Measurements from ENCODE around the gene EFCAB8. TPM values are rescaled to one million over a fixed set of nuclear protein-coding genes. Genes with fewer than 3 reads are reported as not detected.

The EFCAB8 gene
- total RNA-seq, 1 donor from 2014 or later, result not detected

- Histone ChIP-seq H3K4me3 (no peak overlapping the region), H3K4me1 (peaks cover 11% of the 10 kb centered on the region), H3K27me3 (no peaks in the 10 kb centered on the region), H3K9me3 (no peaks in the 10 kb centered on the region), H3K27ac (no peak overlapping the region), H3K36me3 (peaks cover 0 to 38% of the 10 kb centered on the region in 2 donors)
- TF ChIP-seq POLR2A (IDR thresholded peaks at IDR 0.05) (no peak), CTCF (IDR thresholded peaks at IDR 0.05) (no peak), POLR2AphosphoS5 (IDR thresholded peaks at IDR 0.05; ENCODE audit: insufficient read depth in 1 of 2, low read depth in 1 of 2) (no peak)
- intact Hi-C loops (cut with DNase I), result no loop called here
- no peak for DNase-seq (ENCODE audit: extremely low spot score in 2 of 2)
Measured at GRCh38 chr20:32834972-32835371, 23.8 kb upstream of the EFCAB8 start.

GRCh38 chr20:32837157-32837556 is 21.6 kb upstream of the EFCAB8 start:
- Histone ChIP-seq H3K27me3 (no peaks in the 10 kb centered on the region), H3K4me1 (peaks cover 4% of the 10 kb centered on the region), H3K36me3 (peaks cover 0 to 51% of the 10 kb centered on the region in 2 donors), H3K27ac (no peak overlapping the region), H3K9me3 (no peaks in the 10 kb centered on the region), H3K4me3 (no peak overlapping the region)
- intact Hi-C loops (cut with DNase I), result no loop called here
- TF ChIP-seq CTCF (IDR thresholded peaks at IDR 0.05) (no peak), POLR2A (IDR thresholded peaks at IDR 0.05) (no peak), POLR2AphosphoS5 (IDR thresholded peaks at IDR 0.05; ENCODE audit: insufficient read depth in 1 of 2, low read depth in 1 of 2) (no peak)
- DNase-seq (ENCODE audit: extremely low spot score in 2 of 2), result no peak

- no peak for TF ChIP-seq POLR2A (IDR thresholded peaks at IDR 0.05)
- TF ChIP-seq CTCF (IDR thresholded peaks at IDR 0.05), result no peak
- TF ChIP-seq POLR2AphosphoS5 (IDR thresholded peaks at IDR 0.05; ENCODE audit: insufficient read depth in 1 of 2, low read depth in 1 of 2), result no peak
- no peak overlapping the region for H3K4me3 ChIP-seq
- H3K27ac ChIP-seq, result no peak overlapping the region
- H3K36me3 ChIP-seq, result peaks cover 0 to 66% of the 10 kb centered on the region in 2 donors
- H3K27me3 ChIP-seq, result no peaks in the 10 kb centered on the region
- intact Hi-C loops (cut with DNase I), result no loop called here
- no peak for DNase-seq (ENCODE audit: extremely low spot score in 2 of 2)
- H3K9me3 ChIP-seq, result no peaks in the 10 kb centered on the region
- H3K4me1 ChIP-seq, result no peaks in the 10 kb centered on the region
Measured at GRCh38 chr20:32839227-32839981, 19.3 kb upstream of the EFCAB8 start.

GRCh38 chr20:32839982-32840285 is 18.8 kb upstream of the EFCAB8 start:
- intact Hi-C loops (cut with DNase I), result no loop called here
- TF ChIP-seq POLR2A (IDR thresholded peaks at IDR 0.05), result no peak
- no peak for TF ChIP-seq CTCF (IDR thresholded peaks at IDR 0.05)
- TF ChIP-seq POLR2AphosphoS5 (IDR thresholded peaks at IDR 0.05; ENCODE audit: insufficient read depth in 1 of 2, low read depth in 1 of 2), result no peak
- no peaks in the 10 kb centered on the region for H3K9me3 ChIP-seq
- no peak overlapping the region for H3K4me3 ChIP-seq
- DNase-seq (ENCODE audit: extremely low spot score in 2 of 2), result no peak
- no peaks in the 10 kb centered on the region for H3K27me3 ChIP-seq
- H3K27ac ChIP-seq, result no peak overlapping the region
- peaks cover 0 to 66% of the 10 kb centered on the region in 2 donors for H3K36me3 ChIP-seq
- no peaks in the 10 kb centered on the region for H3K4me1 ChIP-seq

GRCh38 chr20:32841174-32841573 is 17.5 kb upstream of the EFCAB8 start:
- no peak overlapping the region for H3K4me3 ChIP-seq

More at GRCh38 chr20:32841174-32841573, 17.5 kb upstream of the EFCAB8 start:
- intact Hi-C loops (cut with DNase I), result no loop called here
- peaks cover 0 to 66% of the 10 kb centered on the region in 2 donors for H3K36me3 ChIP-seq
- no peak for DNase-seq (ENCODE audit: extremely low spot score in 2 of 2)
- no peak overlapping the region for H3K27ac ChIP-seq
- no peak for TF ChIP-seq CTCF (IDR thresholded peaks at IDR 0.05)
- TF ChIP-seq POLR2AphosphoS5 (IDR thresholded peaks at IDR 0.05; ENCODE audit: insufficient read depth in 1 of 2, low read depth in 1 of 2), result no peak
- no peak for TF ChIP-seq POLR2A (IDR thresholded peaks at IDR 0.05)
- H3K9me3 ChIP-seq, result no peaks in the 10 kb centered on the region
- H3K4me1 ChIP-seq, result no peaks in the 10 kb centered on the region
- no peaks in the 10 kb centered on the region for H3K27me3 ChIP-seq

Measured in vagina (tissue), 2 donors.